Ishikawa (cell line): ENCODE data around the gene ARL3.

ENCODE experiments used
- CREB1 ChIP-seq: IDR thresholded peaks from 2 replicates; pipeline ENCODE4 v1.6.1; 2012; ENCODE audit warnings: low read depth
- FOXM1 ChIP-seq: IDR thresholded peaks from 2 replicates; pipeline ENCODE4 v1.6.1; 2012; ENCODE audit warnings: low read depth, borderline replicate concordance
- TCF12 ChIP-seq: IDR thresholded peaks from 2 replicates; pipeline ENCODE4 v1.6.1; 2012; ENCODE audit warnings: low read depth
- TF ChIP-seq, protein P1 (sequence below): IDR thresholded peaks from 2 replicates; pipeline ENCODE4 v1.6.1; 2012; ENCODE audit warnings: low read depth, mild to moderate bottlenecking

GRCh38 chr10:102635377-102635776 lies 78.8 kb downstream of the ARL3 start:
- TF ChIP-seq, protein P1, sequence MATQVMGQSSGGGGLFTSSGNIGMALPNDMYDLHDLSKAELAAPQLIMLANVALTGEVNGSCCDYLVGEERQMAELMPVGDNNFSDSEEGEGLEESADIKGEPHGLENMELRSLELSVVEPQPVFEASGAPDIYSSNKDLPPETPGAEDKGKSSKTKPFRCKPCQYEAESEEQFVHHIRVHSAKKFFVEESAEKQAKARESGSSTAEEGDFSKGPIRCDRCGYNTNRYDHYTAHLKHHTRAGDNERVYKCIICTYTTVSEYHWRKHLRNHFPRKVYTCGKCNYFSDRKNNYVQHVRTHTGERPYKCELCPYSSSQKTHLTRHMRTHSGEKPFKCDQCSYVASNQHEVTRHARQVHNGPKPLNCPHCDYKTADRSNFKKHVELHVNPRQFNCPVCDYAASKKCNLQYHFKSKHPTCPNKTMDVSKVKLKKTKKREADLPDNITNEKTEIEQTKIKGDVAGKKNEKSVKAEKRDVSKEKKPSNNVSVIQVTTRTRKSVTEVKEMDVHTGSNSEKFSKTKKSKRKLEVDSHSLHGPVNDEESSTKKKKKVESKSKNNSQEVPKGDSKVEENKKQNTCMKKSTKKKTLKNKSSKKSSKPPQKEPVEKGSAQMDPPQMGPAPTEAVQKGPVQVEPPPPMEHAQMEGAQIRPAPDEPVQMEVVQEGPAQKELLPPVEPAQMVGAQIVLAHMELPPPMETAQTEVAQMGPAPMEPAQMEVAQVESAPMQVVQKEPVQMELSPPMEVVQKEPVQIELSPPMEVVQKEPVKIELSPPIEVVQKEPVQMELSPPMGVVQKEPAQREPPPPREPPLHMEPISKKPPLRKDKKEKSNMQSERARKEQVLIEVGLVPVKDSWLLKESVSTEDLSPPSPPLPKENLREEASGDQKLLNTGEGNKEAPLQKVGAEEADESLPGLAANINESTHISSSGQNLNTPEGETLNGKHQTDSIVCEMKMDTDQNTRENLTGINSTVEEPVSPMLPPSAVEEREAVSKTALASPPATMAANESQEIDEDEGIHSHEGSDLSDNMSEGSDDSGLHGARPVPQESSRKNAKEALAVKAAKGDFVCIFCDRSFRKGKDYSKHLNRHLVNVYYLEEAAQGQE: no peak
- TF ChIP-seq CREB1 (no peak), FOXM1 (no peak), TCF12 (no peak)
